HepG2 (cell line): ENCODE measurements around the gene TJP2. TPM values are rescaled to one million over a fixed set of nuclear protein-coding genes. Genes with fewer than 3 reads are reported as not detected.

ENCODE experiments used
- ATAC-seq: fragments of 200-7000 bp; cut with Tn5 transposase; 3 replicates; pipeline ENCODE4 v1.9.1; 2020; ENCODE audit warnings: mild to moderate bottlenecking, moderate library complexity
- BruUV-seq: library from RNA; stranded (reverse); fragments of 400-500 nt; replicated peaks from 2 replicates; lab custom pipeline; 2021; lab: Mats Ljungman, UMichigan
- CTCF ChIA-PET: fragments of 300-600 bp; formaldehyde crosslinking; extraction: SDS; loops from one replicate; lab custom pipeline; 2021; ENCODE audit warnings: low total read pairs, inconsistent platforms, low intra/inter-chr PET ratio; lab: Yijun Ruan, JAX
- POLR2A ChIA-PET: fragments of 350-600 bp; sonication (Branson Sonifier 250); formaldehyde crosslinking; loops from one replicate; lab custom pipeline; 2020; ENCODE audit warnings: antibody characterized with exemption, inconsistent platforms; lab: Yijun Ruan, JAX
- DNase-seq: peaks from one replicate; pipeline ENCODE4 v3.0.0-alpha.2; 2015; ENCODE audit warnings: low spot score
- FAIRE-seq: peaks from 3 replicates; lab custom pipeline; 2011; peaks lifted over from hg19 to GRCh38; lab: Jason Lieb, UNC
- H2AFZ ChIP-seq: one replicate; pipeline ENCODE4 v1.6.1; 2011; ENCODE audit warnings: low read length, inconsistent platforms
- H3K27ac ChIP-seq: fragments of 300-600 bp; 3 replicates; pipeline ENCODE4 v1.8.0; 2011; ENCODE audit warnings: mixed run types, mild to moderate bottlenecking, mixed read lengths, low read length, inconsistent platforms; ENCODE audit not compliant: insufficient read depth; ENCODE audit errors: extremely low read length
- H3K27me3 ChIP-seq, 2 experiments: fragments of 200-600 bp in 1 of 2; 2 replicates in 1 of 2; 3 replicates in 1 of 2; pipeline versions ENCODE4 v1.6.0 to v1.8.0; 2011; ENCODE audit warnings: low read length in 2 of 2, mild to moderate bottlenecking in 2 of 2, moderate library complexity in 2 of 2, inconsistent platforms in 1 of 2; ENCODE audit not compliant: insufficient read depth in 2 of 2, control insufficient read depth in 1 of 2
- H3K36me3 ChIP-seq, 2 experiments: fragments of 200-600 bp in 1 of 2; replicated peaks in 1 of 2; 2 replicates in 1 of 2; 3 replicates in 1 of 2; pipeline versions ENCODE4 v1.5.1 to v1.8.0; 2011; ENCODE audit warnings: low read length in 2 of 2, inconsistent platforms in 1 of 2; ENCODE audit not compliant: insufficient read depth in 2 of 2, control insufficient read depth in 1 of 2
- H3K4me1 ChIP-seq: 2 replicates; pipeline ENCODE4 v1.5.1; 2012; ENCODE audit warnings: low read length, inconsistent platforms; ENCODE audit not compliant: insufficient read depth
- H3K4me2 ChIP-seq: 2 replicates; pipeline ENCODE4 v1.6.0; 2011; ENCODE audit warnings: low read depth, low read length, inconsistent platforms
- H3K4me3 ChIP-seq, 3 experiments: fragments of 200-600 bp in 1 of 3; sonication (generic), shearing (Covaris generic) in 1 of 3; replicated peaks in 1 of 3; 2 replicates each; pipeline ENCODE4 v1.5.1; 2011 to 2016; ENCODE audit warnings: low read length in 3 of 3, inconsistent platforms in 2 of 3, low read depth in 2 of 3, mild to moderate bottlenecking in 2 of 3, control low read depth in 1 of 3, mixed read lengths in 1 of 3; ENCODE audit not compliant: insufficient read depth in 1 of 3
- H3K79me2 ChIP-seq: one replicate; pipeline ENCODE4 v1.6.1; 2011; ENCODE audit warnings: low read length, inconsistent platforms; ENCODE audit not compliant: insufficient read depth
- H3K9ac ChIP-seq: 2 replicates; pipeline ENCODE4 v1.6.0; 2011; ENCODE audit warnings: mild to moderate bottlenecking, low read depth, low read length, inconsistent platforms; ENCODE audit not compliant: insufficient read depth
- H3K9me3 ChIP-seq: 2 replicates; pipeline ENCODE4 v1.5.1; 2012; ENCODE audit warnings: mild to moderate bottlenecking, low read length
- H4K20me1 ChIP-seq: 2 replicates; pipeline ENCODE4 v1.6.0; 2011; ENCODE audit warnings: inconsistent platforms, mild to moderate bottlenecking, low read length, moderate library complexity; ENCODE audit not compliant: insufficient read depth
- DPF2 ChIP-seq: sonication (generic); formaldehyde crosslinking; IDR thresholded peaks from 2 replicates; pipeline ENCODE4 v1.4.0; 2020; ENCODE audit warnings: mild to moderate bottlenecking, low read depth, missing genetic modification reagents, borderline replicate concordance
- GLI4 ChIP-seq: sonication (generic); formaldehyde crosslinking; IDR thresholded peaks from 2 replicates; pipeline ENCODE4 v1.5.1; 2020; ENCODE audit warnings: missing genetic modification reagents, mild to moderate bottlenecking, moderate library complexity, borderline replicate concordance
- HOXD1 ChIP-seq: sonication (generic); formaldehyde crosslinking; IDR thresholded peaks from 2 replicates; pipeline ENCODE4 v1.5.0; 2020; ENCODE audit warnings: missing genetic modification reagents
- NR0B2 ChIP-seq: sonication (generic); formaldehyde crosslinking; IDR thresholded peaks from 2 replicates; pipeline ENCODE4 v1.4.0; 2020; ENCODE audit warnings: mild to moderate bottlenecking, missing genetic modification reagents
- NR2C2 ChIP-seq: sonication (generic); formaldehyde crosslinking; IDR thresholded peaks from 2 replicates; pipeline ENCODE4 v1.4.0; 2020; ENCODE audit warnings: missing genetic modification reagents, mild to moderate bottlenecking, moderate library complexity, borderline replicate concordance
- PATZ1 ChIP-seq: sonication (generic); formaldehyde crosslinking; IDR thresholded peaks from 2 replicates; pipeline ENCODE4 v1.4.0; 2020; ENCODE audit warnings: missing genetic modification reagents
- PHF5A ChIP-seq: IDR thresholded peaks from one replicate; pipeline ENCODE4 v1.6.1; 2018; ENCODE audit warnings: low read depth, missing genetic modification reagents; ENCODE audit not compliant: unreplicated experiment
- RAD21 ChIP-seq: fragments of 450-650 bp; formaldehyde crosslinking; IDR thresholded peaks from 2 replicates; pipeline ENCODE4 v1.5.0; 2020; ENCODE audit warnings: mild to moderate bottlenecking
- SNRNP70 ChIP-seq: fragments of 200-400 bp; formaldehyde crosslinking; IDR thresholded peaks from 2 replicates; pipeline ENCODE4 v1.6.1; 2017; ENCODE audit warnings: mild to moderate bottlenecking, low read depth, low read length, moderate library complexity
- THRA ChIP-seq: sonication (generic); formaldehyde crosslinking; IDR thresholded peaks from 2 replicates; pipeline ENCODE4 v1.4.0; 2020; ENCODE audit warnings: missing genetic modification reagents, borderline replicate concordance
- ZBTB34 ChIP-seq: sonication (generic); formaldehyde crosslinking; IDR thresholded peaks from 2 replicates; pipeline ENCODE4 v1.8.0; 2022; ENCODE audit warnings: mild to moderate bottlenecking, missing genetic modification reagents
- ZBTB46 ChIP-seq: sonication (generic); formaldehyde crosslinking; IDR thresholded peaks from 2 replicates; pipeline ENCODE4 v1.4.0; 2020; ENCODE audit warnings: mild to moderate bottlenecking, missing genetic modification reagents, borderline replicate concordance
- ZNF18 ChIP-seq: sonication (generic); formaldehyde crosslinking; IDR thresholded peaks from 2 replicates; pipeline ENCODE4 v1.8.0; 2022; ENCODE audit warnings: mild to moderate bottlenecking, missing genetic modification reagents; ENCODE audit not compliant: insufficient replicate concordance
- ZNF251 ChIP-seq: sonication (generic); formaldehyde crosslinking; IDR thresholded peaks from 2 replicates; pipeline ENCODE4 v1.9.0; 2021; ENCODE audit warnings: mild to moderate bottlenecking, missing genetic modification reagents
- ZNF333 ChIP-seq: sonication (generic); formaldehyde crosslinking; IDR thresholded peaks from 2 replicates; pipeline ENCODE4 v1.4.0; 2020; ENCODE audit warnings: mild to moderate bottlenecking, missing genetic modification reagents, borderline replicate concordance
- ZNF652 ChIP-seq: IDR thresholded peaks from 2 replicates; pipeline ENCODE4 v1.6.1; 2016; ENCODE audit warnings: low read depth, borderline replicate concordance
- WGBS: methylation state at CpG from one replicate; pipeline ENCODE4 v1.1.6; 2017; ENCODE audit warnings: low lambda C conversion rate; 5-methylcytosine and 5-hydroxymethylcytosine counted together
- in situ Hi-C: cut with HindIII; loops from 2 replicates; pipeline ENCODE4 v1.10.0; 2017; ENCODE audit warnings: low pct_unique_long_range_greater_than_20kb; ENCODE audit not compliant: extremely low pct_ligation_motif_present
- intact Hi-C: fragments of 100-400 bp; cut with micrococcal nuclease; formaldehyde crosslinking; loops from one replicate; pipeline ENCODE4 v1.10.0; 2022; ENCODE audit not compliant: unreplicated experiment
- polyA plus RNA-seq, 8 experiments: library from polyadenylated mRNA; depleted of rRNA in 3 of 8; stranded (reverse) in 7 of 8; unstranded in 1 of 8; fragments of >200 nt; fragmentation: Illumina TruSeq in 4 of 8; extraction: Trizol in 4 of 8; gene quantifications; 2 replicates each; pipeline versions ENCODE4 v1.2.1 to v1.2.3, GENCODE V29; 2011 to 2016; ENCODE audit warnings: low read depth in 4 of 8, missing spikeins in 1 of 8, mixed read lengths in 1 of 8; ENCODE audit not compliant: insufficient read depth in 1 of 8
- total RNA-seq, 5 experiments: library from RNA; depleted of rRNA; stranded (reverse); fragments of >200 nt; fragmentation: Illumina TruSeq; extraction: Trizol; gene quantifications; 2 replicates each; pipeline ENCODE4 v1.2.3, GENCODE V29; 2016; ENCODE audit warnings: low read depth in 1 of 5

The TJP2 gene
- total and polyA plus RNA-seq, 2 of the 13 experiments (the other 11 are each of a cell fraction or from before 2014, with no cell fraction given) = 109 to 110 TPM

- no peak for ATAC-seq
- no peak overlapping the region for H2AFZ ChIP-seq
- no peak overlapping the region for H3K4me2 ChIP-seq
- H3K27ac ChIP-seq = no peak overlapping the region
- H3K79me2 ChIP-seq = no peaks in the 10 kb centered on the region
- BruUV-seq = no TSS peak
- no peaks in the 10 kb centered on the region; a peak in 1 of 5 replicates for H3K27me3 ChIP-seq
- H3K4me1 ChIP-seq = no peaks in the 10 kb centered on the region
- H3K9ac ChIP-seq = no peak overlapping the region
- no peak overlapping the region for H3K4me3 ChIP-seq
- CTCF ChIA-PET = no interaction called here
- 22% methylated on average over 4 of the region's 4 CpGs for WGBS
- no peak for DNase-seq
- in situ Hi-C loops = no loop called here
- no peaks in the 10 kb centered on the region for H3K9me3 ChIP-seq
- POLR2A ChIA-PET = no interaction called here
- H3K36me3 ChIP-seq = no peaks in the 10 kb centered on the region
- H4K20me1 ChIP-seq = no peaks in the 10 kb centered on the region
- no peak for FAIRE-seq
- intact Hi-C loops = no loop called here
- TF ChIP-seq GLI4 (CRISPR knock-in tag) (no peak), NR2C2 (CRISPR knock-in tag) (no peak), THRA (CRISPR knock-in tag) (no peak), ZNF18 (CRISPR knock-in tag) (no peak), HOXD1 (CRISPR knock-in tag) (no peak), ZBTB46 (CRISPR knock-in tag) (no peak), PHF5A (CRISPR knock-in tag) (no peak), DPF2 (no peak), ZBTB34 (CRISPR knock-in tag) (no peak), ZNF333 (CRISPR knock-in tag) (no peak), ZNF251 (CRISPR knock-in tag) (no peak), RAD21 (no peak), NR0B2 (CRISPR knock-in tag) (no peak), SNRNP70 (no peak), ZNF652 (CRISPR knock-in tag) (no peak), PATZ1 (no peak)
Measured at GRCh38 chr9:69273161-69273560, 99.1 kb downstream of the TJP2 start.
